GM12891 (cell line): ENCODE data around the gene EIF1.

Experiments used
- POLR2A ChIP-seq: IDR thresholded peaks from 2 replicates; pipeline ENCODE4 v1.6.1; 2011; ENCODE audit warnings: low read depth, low read length, control low read depth
- POLR2AphosphoS5 ChIP-seq: IDR thresholded peaks from 2 replicates; pipeline ENCODE4 v1.6.1; 2011; ENCODE audit warnings: low read depth, low read length, control low read depth
- POU2F2 ChIP-seq: IDR thresholded peaks from 2 replicates; pipeline ENCODE4 v1.6.1; 2011; ENCODE audit warnings: low read depth, mild to moderate bottlenecking, control low read depth, low read length, moderate library complexity
- TAF1 ChIP-seq: IDR thresholded peaks from 2 replicates; pipeline ENCODE4 v1.6.1; 2011; ENCODE audit warnings: low read depth, low read length, control low read depth

DNA sequence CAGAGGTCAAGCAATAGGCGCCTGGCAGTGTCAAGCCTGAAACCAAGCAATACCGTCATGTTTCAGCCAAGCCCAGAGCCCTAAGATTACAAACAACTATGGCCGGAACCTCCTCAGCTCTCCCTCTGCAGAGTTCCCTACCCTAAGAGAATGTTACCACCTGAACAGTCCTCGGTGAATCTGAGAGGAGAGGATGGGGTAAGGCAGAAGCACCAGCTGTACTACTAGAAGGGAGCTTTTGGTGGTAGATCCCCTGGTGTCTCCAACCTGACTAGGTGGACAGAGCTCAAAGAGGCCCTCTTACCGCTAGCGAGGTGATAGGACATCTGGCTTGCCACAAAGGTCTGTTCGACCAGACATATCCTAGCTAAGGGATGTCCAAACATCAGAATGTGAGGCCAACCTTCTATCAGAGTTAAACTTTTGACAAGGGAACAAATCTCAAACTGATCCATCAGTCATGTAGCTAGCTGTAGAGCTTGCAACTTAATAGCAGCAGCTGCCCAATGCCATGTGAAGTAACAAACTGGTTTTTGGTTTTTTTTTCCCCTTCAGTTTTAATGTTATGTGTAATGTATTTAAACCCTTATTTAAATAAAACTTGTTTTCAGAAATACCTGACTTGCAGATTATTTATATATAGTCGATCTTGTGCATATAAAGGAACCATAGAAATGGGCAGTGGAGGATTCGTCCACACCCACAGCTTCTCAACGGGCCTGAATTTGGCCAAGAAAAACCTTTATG is 2.5 kb downstream of the EIF1 start:
- TF ChIP-seq POLR2A (peak; percentile 62; the same call in 1 of the 2 replicates), POLR2AphosphoS5 (peak; percentile 49; the same call in 1 of the 2 replicates), POU2F2 (no peak), TAF1 (no peak)
